Activated naive CD8-positive, alpha-beta T cell treated with anti-CD3 and anti-CD28 coated beads, Interleukin-2, amount 50 U/mL, for 24 hours (primary cell): ENCODE data around the gene ITPRIPL2.

Experiments used
- ATAC-seq: fragments of 150-1000 bp; cut with Tn5 transposase; one replicate; pipeline ENCODE4 v1.10.0; 2021
- DNase-seq: peaks from one replicate; pipeline ENCODE4 v3.0.0; 2021
- H3K27ac Mint-ChIP-seq: one replicate; pipeline ENCODE4 v1.8.0; 2021; ENCODE audit warnings: mild to moderate bottlenecking, mixed read lengths
- H3K27me3 Mint-ChIP-seq: one replicate; pipeline ENCODE4 v1.8.0; 2021; ENCODE audit warnings: mixed read lengths
- H3K36me3 Mint-ChIP-seq: one replicate; pipeline ENCODE4 v1.8.0; 2021; ENCODE audit warnings: low read depth, mixed read lengths
- H3K4me1 Mint-ChIP-seq: one replicate; pipeline ENCODE4 v1.8.0; 2021; ENCODE audit warnings: mixed read lengths
- H3K4me3 Mint-ChIP-seq: one replicate; pipeline ENCODE4 v1.8.0; 2021; ENCODE audit warnings: mild to moderate bottlenecking, moderate library complexity, mixed read lengths
- H3K9me3 Mint-ChIP-seq: one replicate; pipeline ENCODE4 v1.8.0; 2021; ENCODE audit warnings: mixed read lengths

The ITPRIPL2 gene

GRCh38 chr16:19113577-19114358 lies at the start of gene ITPRIPL2:
TSS of gene ITPRIPL2 (plus strand) at chr16:19113964. CDS start at chr16:19114462, 498 bp downstream.
- Mint-ChIP-seq H3K27ac (peak within 1 kb of the TSS; percentile 67), H3K9me3 (no peaks in the 10 kb centered on the region), H3K27me3 (peaks cover 27% of the 10 kb centered on the region), H3K36me3 (no peaks in the 10 kb centered on the region), H3K4me1 (peaks cover 35% of the 10 kb centered on the region), H3K4me3 (peak within 1 kb of the TSS; percentile 66)
- peak; percentile 39 for DNase-seq
- ATAC-seq = peak; percentile 26

GRCh38 chr16:19066988-19067348 lies 46.8 kb upstream of the ITPRIPL2 start:
- H3K27ac Mint-ChIP-seq = peak overlapping the region; percentile 88
- H3K27me3 Mint-ChIP-seq = peaks cover 1% of the 10 kb centered on the region
- no peak for ATAC-seq
- no peaks in the 10 kb centered on the region for H3K9me3 Mint-ChIP-seq
- no peak for DNase-seq
- H3K36me3 Mint-ChIP-seq = peaks cover 3% of the 10 kb centered on the region
- H3K4me1 Mint-ChIP-seq = peaks cover 13% of the 10 kb centered on the region
- peak overlapping the region; percentile 90 for H3K4me3 Mint-ChIP-seq

GRCh38 chr16:19067349-19068236 lies 46.2 kb upstream of the ITPRIPL2 start, which contains the start of gene COQ7:
TSS of gene COQ7 (plus strand) at chr16:19067614. CDS start at chr16:19067665, 51 bp downstream.
- ATAC-seq (peak; percentile 95), DNase-seq (peak; percentile 98)
- no peaks in the 10 kb centered on the region for H3K9me3 Mint-ChIP-seq
- H3K4me3 Mint-ChIP-seq = peak within 1 kb of the TSS; percentile 90
- H3K27me3 Mint-ChIP-seq = peaks cover 1% of the 10 kb centered on the region
- peak within 1 kb of the TSS; percentile 88 for H3K27ac Mint-ChIP-seq
- peaks cover 13% of the 10 kb centered on the region for H3K4me1 Mint-ChIP-seq
- H3K36me3 Mint-ChIP-seq = peaks cover 4% of the 10 kb centered on the region

GRCh38 chr16:19068237-19068815 lies 45.4 kb upstream of the ITPRIPL2 start:
- peaks cover 4% of the 10 kb centered on the region for H3K36me3 Mint-ChIP-seq

GRCh38 chr16:19071811-19072777 lies 41.7 kb upstream of the ITPRIPL2 start:
- Mint-ChIP-seq H3K9me3 (no peaks in the 10 kb centered on the region), H3K4me3 (no peak overlapping the region), H3K4me1 (peaks cover 13% of the 10 kb centered on the region), H3K36me3 (peaks cover 8% of the 10 kb centered on the region), H3K27ac (no peak overlapping the region), H3K27me3 (peaks cover 1% of the 10 kb centered on the region)
- ATAC-seq (no peak), DNase-seq (peak; percentile 67)

More at GRCh38 chr16:19068237-19068815, 45.4 kb upstream of the ITPRIPL2 start:
- ATAC-seq = no peak
- H3K9me3 Mint-ChIP-seq = no peaks in the 10 kb centered on the region
- H3K4me3 Mint-ChIP-seq = peak overlapping the region; percentile 90
- H3K27ac Mint-ChIP-seq = peak overlapping the region; percentile 88
- peaks cover 1% of the 10 kb centered on the region for H3K27me3 Mint-ChIP-seq
- no peak for DNase-seq
- H3K4me1 Mint-ChIP-seq = peaks cover 13% of the 10 kb centered on the region

GRCh38 chr16:19073344-19073743 lies 40.4 kb upstream of the ITPRIPL2 start:
- H3K4me1 Mint-ChIP-seq = peaks cover 4% of the 10 kb centered on the region
- H3K9me3 Mint-ChIP-seq = no peaks in the 10 kb centered on the region
- H3K27me3 Mint-ChIP-seq = no peaks in the 10 kb centered on the region
- H3K4me3 Mint-ChIP-seq = no peak overlapping the region
- peaks cover 10% of the 10 kb centered on the region for H3K36me3 Mint-ChIP-seq
- H3K27ac Mint-ChIP-seq = no peak overlapping the region
- ATAC-seq (no peak), DNase-seq (no peak)

- Mint-ChIP-seq H3K27ac (no peak overlapping the region), H3K9me3 (no peaks in the 10 kb centered on the region), H3K27me3 (no peaks in the 10 kb centered on the region), H3K4me1 (peaks cover under 1% of the 10 kb centered on the region), H3K36me3 (peaks cover 14% of the 10 kb centered on the region), H3K4me3 (no peak overlapping the region)
- no peak for ATAC-seq
- DNase-seq = no peak
These were observed 39.9 kb upstream of the ITPRIPL2 start for GRCh38 chr16:19073863-19074262.

- no peak overlapping the region for H3K4me3 Mint-ChIP-seq
- no peak for DNase-seq
- no peak overlapping the region for H3K27ac Mint-ChIP-seq
These were observed 38.3 kb upstream of the ITPRIPL2 start for GRCh38 chr16:19075511-19075910.

GRCh38 chr16:19077879-19078278 lies 35.9 kb upstream of the ITPRIPL2 start:
- H3K27ac Mint-ChIP-seq = no peak overlapping the region
- H3K4me3 Mint-ChIP-seq = no peak overlapping the region
- no peaks in the 10 kb centered on the region for H3K4me1 Mint-ChIP-seq
- ATAC-seq = no peak
- H3K9me3 Mint-ChIP-seq = no peaks in the 10 kb centered on the region
- H3K36me3 Mint-ChIP-seq = peaks cover 29% of the 10 kb centered on the region
- no peak for DNase-seq
- H3K27me3 Mint-ChIP-seq = no peaks in the 10 kb centered on the region

More at GRCh38 chr16:19075511-19075910, 38.3 kb upstream of the ITPRIPL2 start:
- Mint-ChIP-seq H3K9me3 (no peaks in the 10 kb centered on the region), H3K4me1 (no peaks in the 10 kb centered on the region), H3K27me3 (no peaks in the 10 kb centered on the region), H3K36me3 (peaks cover 18% of the 10 kb centered on the region)
- no peak for ATAC-seq

GRCh38 chr16:19083670-19084069 lies 30.1 kb upstream of the ITPRIPL2 start:
- DNase-seq (no peak), ATAC-seq (no peak)
- Mint-ChIP-seq H3K4me1 (peaks cover 6% of the 10 kb centered on the region), H3K4me3 (no peak overlapping the region), H3K27ac (no peak overlapping the region), H3K27me3 (peaks cover 10% of the 10 kb centered on the region), H3K9me3 (no peaks in the 10 kb centered on the region), H3K36me3 (peaks cover 21% of the 10 kb centered on the region)

GRCh38 chr16:19084139-19084538 lies 29.6 kb upstream of the ITPRIPL2 start:
- Mint-ChIP-seq H3K9me3 (no peaks in the 10 kb centered on the region), H3K36me3 (peaks cover 19% of the 10 kb centered on the region), H3K27ac (no peak overlapping the region), H3K4me3 (no peak overlapping the region), H3K4me1 (peaks cover 6% of the 10 kb centered on the region), H3K27me3 (peaks cover 10% of the 10 kb centered on the region)
- DNase-seq = no peak
- no peak for ATAC-seq

- no peak overlapping the region for H3K27ac Mint-ChIP-seq
- no peaks in the 10 kb centered on the region for H3K9me3 Mint-ChIP-seq
- no peak for ATAC-seq
- H3K36me3 Mint-ChIP-seq = peaks cover 18% of the 10 kb centered on the region
- peaks cover 10% of the 10 kb centered on the region for H3K27me3 Mint-ChIP-seq
- no peak overlapping the region for H3K4me3 Mint-ChIP-seq
- peaks cover 6% of the 10 kb centered on the region for H3K4me1 Mint-ChIP-seq
- no peak for DNase-seq
These were observed 28.9 kb upstream of the ITPRIPL2 start for GRCh38 chr16:19084879-19085278.

- Mint-ChIP-seq H3K4me3 (no peak overlapping the region), H3K27ac (no peak overlapping the region), H3K36me3 (peaks cover 14% of the 10 kb centered on the region), H3K9me3 (no peaks in the 10 kb centered on the region), H3K4me1 (peaks cover 6% of the 10 kb centered on the region), H3K27me3 (peaks cover 10% of the 10 kb centered on the region)
- DNase-seq = no peak
- ATAC-seq = no peak
These were observed 28.0 kb upstream of the ITPRIPL2 start for GRCh38 chr16:19085679-19086200.
